Suprapubic skin (tissue), 3 donors: ENCODE data around the gene KRTAP1-4.

Experiments used
- EP300 ChIP-seq: sonication (generic); formaldehyde crosslinking; IDR thresholded peaks from one replicate; pipeline ENCODE4 v1.6.1; 2017; ENCODE audit warnings: antibody characterized with exemption
- TF ChIP-seq, protein P1 (sequence below), 2 donors: fragments of 200-600 bp in 1 of 2; fragments of 450-650 bp in 1 of 2; sonication (generic) in 1 of 2; IDR thresholded peaks; one replicate each; pipeline ENCODE4 v1.5.1; 2016 to 2019; ENCODE audit warnings: antibody characterized with exemption in 2 of 2, mild to moderate bottlenecking in 1 of 2, moderate library complexity in 1 of 2

DNA sequence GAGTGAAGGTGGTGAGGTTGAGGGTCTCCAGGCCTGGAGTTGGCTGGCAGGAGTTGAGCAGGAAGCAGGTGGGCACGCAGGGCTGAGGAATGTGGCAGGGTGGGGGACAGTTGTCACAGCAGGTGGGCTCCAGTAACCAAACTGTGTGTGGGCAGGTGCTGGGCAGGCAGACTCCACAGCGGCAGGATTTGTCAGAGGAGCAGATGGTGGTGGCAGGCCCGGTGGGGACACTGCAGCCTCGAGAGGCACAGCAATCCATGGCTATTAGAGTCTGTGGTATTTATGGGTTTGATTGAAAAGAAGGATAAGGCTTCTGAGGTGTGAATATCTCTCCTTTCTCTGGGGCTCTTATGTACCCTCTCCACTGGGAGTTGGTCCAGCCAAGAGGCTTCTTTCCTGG lies 36.2 kb downstream of the KRTAP1-4 start, which contains the start of gene KRTAP3-3:
- no peak for TF ChIP-seq EP300
- TF ChIP-seq, protein P1, sequence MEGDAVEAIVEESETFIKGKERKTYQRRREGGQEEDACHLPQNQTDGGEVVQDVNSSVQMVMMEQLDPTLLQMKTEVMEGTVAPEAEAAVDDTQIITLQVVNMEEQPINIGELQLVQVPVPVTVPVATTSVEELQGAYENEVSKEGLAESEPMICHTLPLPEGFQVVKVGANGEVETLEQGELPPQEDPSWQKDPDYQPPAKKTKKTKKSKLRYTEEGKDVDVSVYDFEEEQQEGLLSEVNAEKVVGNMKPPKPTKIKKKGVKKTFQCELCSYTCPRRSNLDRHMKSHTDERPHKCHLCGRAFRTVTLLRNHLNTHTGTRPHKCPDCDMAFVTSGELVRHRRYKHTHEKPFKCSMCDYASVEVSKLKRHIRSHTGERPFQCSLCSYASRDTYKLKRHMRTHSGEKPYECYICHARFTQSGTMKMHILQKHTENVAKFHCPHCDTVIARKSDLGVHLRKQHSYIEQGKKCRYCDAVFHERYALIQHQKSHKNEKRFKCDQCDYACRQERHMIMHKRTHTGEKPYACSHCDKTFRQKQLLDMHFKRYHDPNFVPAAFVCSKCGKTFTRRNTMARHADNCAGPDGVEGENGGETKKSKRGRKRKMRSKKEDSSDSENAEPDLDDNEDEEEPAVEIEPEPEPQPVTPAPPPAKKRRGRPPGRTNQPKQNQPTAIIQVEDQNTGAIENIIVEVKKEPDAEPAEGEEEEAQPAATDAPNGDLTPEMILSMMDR (IDR thresholded peaks at IDR 0.05), result no peak
